ENCODE measurements around the gene BTBD9. TPM values are rescaled to one million over a fixed set of nuclear protein-coding genes. Genes with fewer than 3 reads are reported as not detected.

Gene BTBD9
- total RNA-seq, 1 donor from 2014 or later = 4.5 TPM

GRCh38 chr6:38443352-38444144 is 196.2 kb downstream of the BTBD9 start:
- H3K36me3 ChIP-seq (ENCODE audit: control insufficient read depth, insufficient read depth, low read length) = no peaks in the 10 kb centered on the region
- no peaks in the 10 kb centered on the region for H3K27me3 ChIP-seq (ENCODE audit: control insufficient read depth, insufficient read depth, low read length)
- TF ChIP-seq CTCF (IDR thresholded peaks at IDR 0.05; ENCODE audit: insufficient read depth, low read length, severe bottlenecking) = no peak
- no peak overlapping the region for H3K4me3 ChIP-seq (ENCODE audit: low read depth, low read length)
- FAIRE-seq (peak; percentile 13), DNase-seq (ENCODE audit: low read depth) (peak; percentile 32)

GRCh38 chr6:38438097-38438496 is 201.6 kb downstream of the BTBD9 start:
- FAIRE-seq (no peak), DNase-seq (ENCODE audit: low read depth) (no peak)
- no peaks in the 10 kb centered on the region for H3K27me3 ChIP-seq (ENCODE audit: control insufficient read depth, insufficient read depth, low read length)
- TF ChIP-seq CTCF (IDR thresholded peaks at IDR 0.05; ENCODE audit: insufficient read depth, low read length, severe bottlenecking) = no peak
- H3K4me3 ChIP-seq (ENCODE audit: low read depth, low read length) = no peak overlapping the region
- H3K36me3 ChIP-seq (ENCODE audit: control insufficient read depth, insufficient read depth, low read length) = no peaks in the 10 kb centered on the region

- Histone ChIP-seq H3K4me3 (ENCODE audit: low read depth, low read length) (no peak overlapping the region), H3K36me3 (ENCODE audit: control insufficient read depth, insufficient read depth, low read length) (no peaks in the 10 kb centered on the region), H3K27me3 (ENCODE audit: control insufficient read depth, insufficient read depth, low read length) (no peaks in the 10 kb centered on the region)
- DNase-seq (ENCODE audit: low read depth) (peak; percentile 90), FAIRE-seq (no peak)
- no peak for TF ChIP-seq CTCF (IDR thresholded peaks at IDR 0.05; ENCODE audit: insufficient read depth, low read length, severe bottlenecking)
Observed at GRCh38 chr6:38436726-38437465, 202.8 kb downstream of the BTBD9 start.

GRCh38 chr6:38435330-38435729 is 204.4 kb downstream of the BTBD9 start:
- Histone ChIP-seq H3K36me3 (ENCODE audit: control insufficient read depth, insufficient read depth, low read length) (no peaks in the 10 kb centered on the region), H3K27me3 (ENCODE audit: control insufficient read depth, insufficient read depth, low read length) (no peaks in the 10 kb centered on the region), H3K4me3 (ENCODE audit: low read depth, low read length) (no peak overlapping the region)
- no peak for FAIRE-seq
- TF ChIP-seq CTCF (IDR thresholded peaks at IDR 0.05; ENCODE audit: insufficient read depth, low read length, severe bottlenecking) = no peak
- DNase-seq (ENCODE audit: low read depth) = no peak

- FAIRE-seq (no peak), DNase-seq (ENCODE audit: low read depth) (no peak)
- Histone ChIP-seq H3K4me3 (ENCODE audit: low read depth, low read length) (no peak overlapping the region), H3K27me3 (ENCODE audit: control insufficient read depth, insufficient read depth, low read length) (no peaks in the 10 kb centered on the region), H3K36me3 (ENCODE audit: control insufficient read depth, insufficient read depth, low read length) (no peaks in the 10 kb centered on the region)
- no peak for TF ChIP-seq CTCF (IDR thresholded peaks at IDR 0.05; ENCODE audit: insufficient read depth, low read length, severe bottlenecking)
Observed at GRCh38 chr6:38434051-38434450, 205.7 kb downstream of the BTBD9 start.

Data from bronchial epithelial cell (primary cell).